Thoracic aorta (tissue), 2 donors: ENCODE data around the gene COMMD6. TPM values are rescaled to one million over a fixed set of nuclear protein-coding genes. Genes with fewer than 3 reads are reported as not detected.
"Not testable (repeated sequence)": the region's sequence is repeated elsewhere in the genome, so short reads cannot be mapped to it uniquely, and the experiment has no call there.

Experiments
- ATAC-seq: fragments of 150-250 bp; one replicate; pipeline ENCODE4 v1.8.0; 2017; ENCODE audit warnings: low read depth; ENCODE audit not compliant: insufficient number of reproducible peaks, low FRiP score
- DNase-seq: peaks from one replicate; pipeline ENCODE4 v3.0.0-alpha.2; 2020; ENCODE audit warnings: low spot score
- H3K27ac ChIP-seq, 2 donors: fragments of 200-600 bp; sonication (generic); 1 replicate in 1 of 2; 2 replicates in 1 of 2; pipeline ENCODE4 v1.5.1; 2016; ENCODE audit warnings: mild to moderate bottlenecking in 2 of 2, moderate library complexity in 2 of 2
- H3K27me3 ChIP-seq: fragments of 200-600 bp; sonication (generic); replicated peaks from 2 replicates; pipeline ENCODE4 v1.6.0; 2016; ENCODE audit warnings: mild to moderate bottlenecking; ENCODE audit not compliant: insufficient read depth
- H3K36me3 ChIP-seq: fragments of 200-600 bp; sonication (generic); one replicate; pipeline ENCODE4 v1.5.1; 2016
- H3K4me1 ChIP-seq, 2 donors: fragments of 200-600 bp; sonication (generic); 1 replicate in 1 of 2; 2 replicates in 1 of 2; pipeline versions ENCODE4 v1.5.1 to v1.6.0; 2016; ENCODE audit warnings: low read depth in 2 of 2, mild to moderate bottlenecking in 1 of 2; ENCODE audit not compliant: control insufficient read depth in 1 of 2
- H3K4me3 ChIP-seq: fragments of 200-600 bp; sonication (generic); 2 replicates; pipeline ENCODE4 v1.5.1; 2016; ENCODE audit warnings: mild to moderate bottlenecking
- H3K9me3 ChIP-seq: fragments of 200-600 bp; sonication (generic); 2 replicates; pipeline ENCODE4 v1.5.1; 2016
- CTCF ChIP-seq: fragments of 200-600 bp; sonication (generic); IDR thresholded peaks from one replicate; pipeline ENCODE4 v1.5.1; 2019; ENCODE audit warnings: antibody characterized with exemption
- total RNA-seq, 2 donors: library from RNA; depleted of rRNA; stranded (reverse); fragments of >200 nt; gene quantifications; one replicate each; pipeline versions ENCODE4 v1.1.0 to v1.2.3, GENCODE V29; 2016

The COMMD6 gene
- total RNA-seq, 2 donors from 2014 or later, result 78.8 to 81.8 TPM

DNA sequence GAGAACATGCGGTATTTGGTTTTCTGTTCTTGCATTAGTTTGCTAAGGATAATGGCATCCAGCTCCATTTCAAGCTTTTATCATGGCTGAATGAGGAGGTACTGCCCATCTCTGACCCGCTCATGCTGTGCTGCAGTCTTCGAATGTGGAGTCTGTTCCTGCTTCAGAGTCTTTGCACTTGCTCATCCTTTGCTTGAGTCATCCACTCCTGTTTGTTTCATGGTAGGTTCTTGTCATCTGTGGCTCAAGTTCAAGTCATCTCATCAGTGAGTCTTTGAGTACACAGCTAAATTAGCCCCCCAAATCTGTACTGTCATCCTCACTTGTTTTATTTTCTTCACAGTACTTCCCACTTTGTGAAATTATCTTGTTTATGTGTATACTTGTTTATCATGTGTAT, 17.3 kb upstream of the COMMD6 start:
- ATAC-seq, result no peak

DNA sequence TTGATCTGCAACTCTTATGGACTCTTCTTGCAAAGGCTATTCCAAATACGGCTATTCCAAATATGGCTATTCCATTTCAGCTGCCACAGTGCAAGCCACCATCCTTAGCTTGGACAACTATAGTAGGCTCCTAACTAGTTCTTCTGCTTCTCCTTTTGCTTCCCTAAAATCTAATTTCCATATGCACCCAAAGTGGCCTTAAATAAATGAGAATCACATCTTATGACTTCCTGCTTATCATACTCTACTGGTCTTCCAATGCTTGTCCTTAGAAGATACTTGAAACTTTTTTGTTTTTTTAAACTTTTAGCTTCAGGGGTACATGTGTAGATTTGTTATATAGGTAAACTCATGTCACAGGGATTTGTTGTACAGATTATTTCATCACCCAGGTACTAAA, 16.8 kb upstream of the COMMD6 start:
- DNase-seq (no peak), ATAC-seq (no peak)
- TF ChIP-seq CTCF, result no peak
- H3K4me3 ChIP-seq, result no peak overlapping the region
- no peaks in the 10 kb centered on the region for H3K36me3 ChIP-seq
- no peaks in the 10 kb centered on the region for H3K27me3 ChIP-seq
- peaks cover 16 to 24% of the 10 kb centered on the region in 2 donors for H3K4me1 ChIP-seq
- no peaks in the 10 kb centered on the region for H3K9me3 ChIP-seq
- H3K27ac ChIP-seq, result no peak overlapping the region

More for the DNA sequence above, 17.3 kb upstream of the COMMD6 start:
- DNase-seq, result no peak
- Histone ChIP-seq H3K36me3 (no peaks in the 10 kb centered on the region), H3K27me3 (no peaks in the 10 kb centered on the region), H3K9me3 (no peaks in the 10 kb centered on the region), H3K27ac (no peak overlapping the region), H3K4me3 (no peak overlapping the region), H3K4me1 (peaks cover 16 to 23% of the 10 kb centered on the region in 2 donors)
- no peak for TF ChIP-seq CTCF

- Histone ChIP-seq H3K27ac (no peak overlapping the region), H3K4me3 (peak overlapping the region; percentile 82), H3K4me1 (peaks cover 9 to 20% of the 10 kb centered on the region in 2 donors), H3K27me3 (no peaks in the 10 kb centered on the region), H3K9me3 (no peaks in the 10 kb centered on the region), H3K36me3 (no peaks in the 10 kb centered on the region)
- no peak for ATAC-seq
- TF ChIP-seq CTCF, result no peak
- DNase-seq, result peak; percentile 18
These were observed 12.5 kb upstream of the COMMD6 start for GRCh38 chr13:75550159-75550567.

GRCh38 chr13:75549262-75550158, 11.9 kb upstream of the COMMD6 start, which contains the start of gene UCHL3:
Gene UCHL3, plus strand, starts transcription at chr13:75549791. Its CDS starts 30 bp downstream, at chr13:75549821.
- peak; percentile 80 for TF ChIP-seq CTCF
- ATAC-seq, result peak; percentile 99
- no peaks in the 10 kb centered on the region for H3K9me3 ChIP-seq

DNA sequence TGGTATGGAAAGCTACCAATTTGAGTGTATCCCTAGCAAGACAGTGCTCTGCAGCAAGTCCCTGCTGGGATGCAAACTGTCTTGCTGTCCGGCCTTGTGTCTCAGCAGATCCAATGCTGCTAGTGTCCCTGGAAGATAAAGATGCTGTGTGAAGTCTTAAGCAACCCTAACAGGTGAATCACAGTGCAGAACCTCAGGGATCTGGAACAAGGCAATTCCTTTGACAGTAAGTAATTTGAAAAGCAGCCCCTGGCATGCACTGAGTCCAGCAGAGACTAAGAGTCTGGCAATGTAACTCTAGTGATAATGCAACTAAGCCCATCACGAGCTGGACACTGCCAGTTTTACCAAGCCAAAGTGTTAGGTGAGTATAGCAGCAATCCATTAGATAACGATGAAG, 10.3 kb upstream of the COMMD6 start:
- no peak for TF ChIP-seq CTCF

More at GRCh38 chr13:75549262-75550158, 11.9 kb upstream of the COMMD6 start, which contains the start of gene UCHL3:
- no peaks in the 10 kb centered on the region for H3K36me3 ChIP-seq
- H3K27ac ChIP-seq, result peak within 1 kb of the TSS; percentile 58 to 62
- H3K4me3 ChIP-seq, result peak within 1 kb of the TSS; percentile 82
- H3K4me1 ChIP-seq, result peaks cover 9 to 20% of the 10 kb centered on the region in 2 donors
- no peaks in the 10 kb centered on the region for H3K27me3 ChIP-seq
- DNase-seq, result peak; percentile 77

GRCh38 chr13:75545386-75545785, 7.7 kb upstream of the COMMD6 start:
- H3K27me3 ChIP-seq, ATAC-seq, H3K4me1 ChIP-seq, H3K27ac ChIP-seq, H3K4me3 ChIP-seq, DNase-seq, H3K9me3 ChIP-seq, H3K36me3 ChIP-seq: not testable (repeated sequence)

More for the DNA sequence above, 10.3 kb upstream of the COMMD6 start:
- Histone ChIP-seq H3K4me3 (no peak overlapping the region), H3K27me3 (no peaks in the 10 kb centered on the region), H3K36me3 (no peaks in the 10 kb centered on the region), H3K9me3 (no peaks in the 10 kb centered on the region), H3K4me1 (peaks cover 9 to 20% of the 10 kb centered on the region in 2 donors), H3K27ac (no peak overlapping the region)
- ATAC-seq (no peak), DNase-seq (no peak)
